ENCODE results near the gene MYOD1. TPM values are rescaled to one million over a fixed set of nuclear protein-coding genes. Genes with fewer than 3 reads are reported as not detected.

Gene MYOD1
- total and polyA plus RNA-seq, 4 donors = 0.12 TPM; not detected in 3

DNA sequence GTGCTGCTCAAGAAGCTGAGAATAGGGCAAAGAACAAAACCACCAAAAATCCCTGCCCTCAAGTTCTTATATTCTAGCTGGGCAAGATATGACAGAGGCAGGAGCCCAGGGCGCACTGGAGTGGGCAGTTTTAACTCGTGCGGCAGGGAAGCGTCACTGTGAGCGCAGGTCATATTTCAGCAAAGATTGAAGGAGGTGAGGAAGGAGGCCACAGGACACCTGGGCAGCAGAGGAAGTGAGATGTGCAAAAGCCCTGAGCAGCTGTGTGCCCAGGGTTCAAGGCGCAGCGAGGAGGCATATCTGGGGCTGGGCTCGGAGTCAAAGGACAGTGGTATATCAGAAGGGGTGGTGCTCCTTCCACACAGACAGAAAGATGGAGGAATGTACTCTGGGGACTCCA lies 28.7 kb downstream of the MYOD1 start:
- Histone ChIP-seq H3K9me3 (ENCODE audit: control insufficient read depth, insufficient read depth, low read length) (no peaks in the 10 kb centered on the region), H3K4me1 (ENCODE audit: control insufficient read depth, insufficient read depth, low read length) (peaks cover 31% of the 10 kb centered on the region), H3K4me3 (ENCODE audit: low read depth, low read length) (no peak overlapping the region), H3K27me3 (ENCODE audit: control insufficient read depth, insufficient read depth, low read length) (no peaks in the 10 kb centered on the region), H3K27ac (ENCODE audit: low read depth, low read length) (no peak overlapping the region), H3K36me3 (ENCODE audit: control insufficient read depth, insufficient read depth, low read length) (peaks cover 45% of the 10 kb centered on the region)
- 90% methylated on average over 8 of the region's 8 CpGs for WGBS (ENCODE audit: insufficient coverage)
- DNase-seq (ENCODE audit: low read depth in 4 of 6, low spot score in 6 of 6) = no peak

DNA sequence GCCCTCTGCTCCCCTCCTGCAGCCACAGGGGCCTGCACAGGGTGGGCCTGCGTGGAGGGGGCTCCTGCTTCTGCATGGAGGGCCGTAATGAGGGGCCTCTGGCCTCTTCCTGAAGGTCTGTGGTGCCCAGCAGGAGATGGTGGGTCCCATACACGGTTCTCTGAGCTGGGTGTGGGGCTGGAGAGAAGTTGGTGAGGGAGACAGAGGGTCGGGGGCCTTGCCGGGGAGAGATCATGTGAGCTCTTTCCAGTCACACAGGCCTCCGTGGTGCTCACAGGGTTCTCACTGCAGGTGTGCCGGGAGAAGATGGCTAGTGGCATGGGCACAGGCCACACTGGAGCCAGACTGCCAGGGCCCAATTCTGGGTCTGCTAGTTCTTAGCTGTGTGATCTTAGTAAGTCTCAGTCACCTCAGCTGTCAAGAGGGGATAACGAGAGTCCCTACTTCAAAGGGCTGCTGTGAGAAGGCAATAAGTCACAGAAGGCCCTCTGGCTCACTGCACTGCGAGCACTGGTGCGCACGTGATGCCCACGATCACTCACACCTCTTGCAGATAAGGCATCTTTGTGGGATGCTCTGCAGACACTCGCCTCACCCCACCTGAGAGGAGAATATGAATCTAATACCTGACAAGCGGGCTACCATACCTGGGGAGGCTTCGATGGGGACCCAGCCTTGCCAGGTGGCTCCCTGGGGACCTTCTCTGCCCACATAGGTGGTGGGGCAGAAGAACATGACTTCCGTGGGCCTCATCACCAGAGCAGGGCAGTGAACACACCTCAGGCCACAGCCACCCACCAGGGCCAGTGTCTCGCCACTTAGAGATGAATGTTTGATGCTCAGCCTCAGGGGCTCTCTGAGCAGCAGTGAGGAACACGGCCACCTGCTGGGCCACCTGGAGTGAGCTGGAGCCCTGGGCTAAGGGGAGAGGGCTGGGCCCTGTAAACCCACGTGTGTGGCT lies 29.7 kb downstream of the MYOD1 start:
- Histone ChIP-seq H3K4me1 (ENCODE audit: control insufficient read depth, insufficient read depth, low read length) (peaks cover 31% of the 10 kb centered on the region), H3K9me3 (ENCODE audit: control insufficient read depth, insufficient read depth, low read length) (no peaks in the 10 kb centered on the region), H3K4me3 (ENCODE audit: low read depth, low read length) (no peak overlapping the region), H3K36me3 (ENCODE audit: control insufficient read depth, insufficient read depth, low read length) (peaks cover 40% of the 10 kb centered on the region), H3K27ac (ENCODE audit: low read depth, low read length) (no peak overlapping the region), H3K27me3 (ENCODE audit: control insufficient read depth, insufficient read depth, low read length) (no peaks in the 10 kb centered on the region)
- WGBS (ENCODE audit: insufficient coverage) = 82% methylated on average over 18 of the region's 19 CpGs
- no peak for DNase-seq (ENCODE audit: low read depth in 4 of 6, low spot score in 6 of 6)

DNA sequence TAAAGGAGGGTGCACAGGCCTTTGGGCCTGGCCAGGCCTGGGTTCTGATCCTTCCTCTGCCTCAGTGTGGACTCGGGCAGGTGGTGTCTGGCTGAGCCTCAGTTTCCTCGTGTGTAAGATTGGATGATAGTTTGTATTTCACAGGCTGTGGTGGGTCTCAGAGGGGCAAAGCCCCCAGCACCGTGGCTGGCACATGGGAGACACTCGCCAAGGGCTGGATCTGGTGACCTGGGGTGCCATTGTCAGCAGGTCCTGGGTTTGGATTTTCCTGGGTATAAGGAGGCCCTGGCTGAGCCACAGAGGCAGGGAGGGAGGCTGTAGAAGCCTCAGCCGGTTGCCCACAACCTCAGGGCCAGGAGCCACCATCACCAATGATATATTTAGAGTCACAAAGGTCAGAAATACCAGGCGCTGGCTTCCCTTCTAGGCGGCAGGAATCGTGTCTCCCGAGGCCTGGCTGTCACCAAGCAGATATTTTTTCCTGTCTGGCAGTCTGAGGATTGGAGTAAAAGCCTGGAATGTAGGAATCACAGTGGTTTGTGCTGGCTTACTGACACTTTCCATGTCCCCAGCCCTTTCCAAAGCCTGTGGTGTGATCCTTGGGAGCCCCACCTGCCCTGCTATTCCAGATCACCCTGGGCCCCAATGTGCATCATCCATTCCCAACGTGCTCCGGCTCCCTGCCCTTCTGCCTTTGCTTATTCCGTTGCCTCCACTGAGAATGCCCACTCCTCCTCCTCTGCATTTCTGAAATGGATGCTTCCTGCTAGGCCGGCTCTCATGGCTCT lies 30.8 kb downstream of the MYOD1 start:
- 73% methylated on average over 8 of the region's 13 CpGs for WGBS (ENCODE audit: insufficient coverage)
- H3K9me3 ChIP-seq (ENCODE audit: control insufficient read depth, insufficient read depth, low read length) = no peaks in the 10 kb centered on the region
- H3K4me3 ChIP-seq (ENCODE audit: low read depth, low read length) = no peak overlapping the region
- peaks cover 31% of the 10 kb centered on the region for H3K36me3 ChIP-seq (ENCODE audit: control insufficient read depth, insufficient read depth, low read length)
- H3K27ac ChIP-seq (ENCODE audit: low read depth, low read length) = no peak overlapping the region
- peaks cover 25% of the 10 kb centered on the region for H3K4me1 ChIP-seq (ENCODE audit: control insufficient read depth, insufficient read depth, low read length)
- no peak for DNase-seq (ENCODE audit: low read depth in 4 of 6, low spot score in 6 of 6)
- H3K27me3 ChIP-seq (ENCODE audit: control insufficient read depth, insufficient read depth, low read length) = no peaks in the 10 kb centered on the region

DNA sequence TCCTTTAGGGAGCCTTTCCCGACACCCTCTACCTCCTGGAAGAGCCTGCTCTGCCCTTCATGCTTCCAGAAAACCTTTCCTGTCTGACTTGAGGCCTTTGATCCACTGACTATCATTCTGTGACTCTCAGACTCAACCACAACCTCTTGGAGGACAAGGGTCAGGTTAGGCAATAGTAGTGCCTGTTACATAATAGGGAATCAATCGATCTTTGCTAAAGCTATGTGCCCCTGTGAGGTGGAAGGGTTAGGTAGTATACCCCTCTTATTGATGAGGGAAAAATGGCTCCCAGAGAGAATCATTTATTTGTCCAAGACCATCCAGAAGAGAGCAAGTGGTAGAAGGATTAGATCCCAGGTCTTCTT lies 31.4 kb downstream of the MYOD1 start:
- Histone ChIP-seq H3K27ac (ENCODE audit: low read depth, low read length) (no peak overlapping the region), H3K36me3 (ENCODE audit: control insufficient read depth, insufficient read depth, low read length) (peaks cover 26% of the 10 kb centered on the region), H3K4me3 (ENCODE audit: low read depth, low read length) (no peak overlapping the region), H3K27me3 (ENCODE audit: control insufficient read depth, insufficient read depth, low read length) (no peaks in the 10 kb centered on the region), H3K4me1 (ENCODE audit: control insufficient read depth, insufficient read depth, low read length) (peaks cover 25% of the 10 kb centered on the region), H3K9me3 (ENCODE audit: control insufficient read depth, insufficient read depth, low read length) (no peaks in the 10 kb centered on the region)
- DNase-seq (ENCODE audit: low read depth in 4 of 6, low spot score in 6 of 6) = no peak
- 100% methylated on average over 1 of the region's 2 CpGs for WGBS (ENCODE audit: insufficient coverage)

DNA sequence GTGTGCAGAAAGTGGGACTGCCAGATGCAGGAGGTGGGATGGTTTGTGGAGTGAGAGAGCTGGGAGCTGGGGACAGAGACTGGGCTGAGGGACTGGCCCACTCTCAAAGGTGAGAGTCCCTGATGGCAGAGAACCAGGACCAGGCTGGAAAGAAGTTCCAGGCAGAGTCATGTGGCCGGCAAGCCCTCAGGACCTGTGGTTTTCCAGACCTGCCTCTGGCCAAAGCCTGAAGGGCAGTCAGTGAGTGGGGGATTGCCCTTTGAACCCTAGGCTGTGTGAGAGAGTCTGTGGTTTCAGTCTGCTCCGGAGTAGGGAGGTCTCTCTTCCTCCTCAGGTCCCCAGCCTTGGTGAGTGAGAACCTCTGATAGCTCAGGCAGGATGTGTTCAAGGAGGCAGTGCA lies 32.2 kb downstream of the MYOD1 start:
- no peak for DNase-seq (ENCODE audit: low read depth in 4 of 6, low spot score in 6 of 6)
- 83% methylated on average over 1 of the region's 2 CpGs for WGBS (ENCODE audit: insufficient coverage)
- peaks cover 26% of the 10 kb centered on the region for H3K36me3 ChIP-seq (ENCODE audit: control insufficient read depth, insufficient read depth, low read length)
- H3K27ac ChIP-seq (ENCODE audit: low read depth, low read length) = no peak overlapping the region
- H3K4me3 ChIP-seq (ENCODE audit: low read depth, low read length) = no peak overlapping the region
- H3K9me3 ChIP-seq (ENCODE audit: control insufficient read depth, insufficient read depth, low read length) = no peaks in the 10 kb centered on the region
- H3K4me1 ChIP-seq (ENCODE audit: control insufficient read depth, insufficient read depth, low read length) = peaks cover 25% of the 10 kb centered on the region
- no peaks in the 10 kb centered on the region for H3K27me3 ChIP-seq (ENCODE audit: control insufficient read depth, insufficient read depth, low read length)

DNA sequence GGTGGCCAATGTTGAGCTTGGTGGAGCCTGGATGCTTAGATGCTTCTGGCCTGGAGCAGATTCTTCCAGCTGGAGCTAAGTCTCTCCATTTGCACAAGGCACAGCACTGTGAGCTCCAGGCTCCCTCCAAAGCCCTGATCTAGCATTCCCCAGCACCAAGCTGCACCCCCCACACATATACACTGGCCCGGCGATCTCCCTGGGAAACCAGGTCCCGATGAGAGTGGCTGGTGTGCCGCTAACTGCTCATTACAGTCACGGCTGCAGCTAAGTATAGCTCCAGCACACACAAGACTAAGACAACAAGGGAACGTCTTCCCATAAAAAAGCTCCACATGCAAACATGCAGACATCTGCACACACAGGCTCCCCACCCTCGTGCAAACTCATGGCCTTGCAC lies 32.8 kb downstream of the MYOD1 start:
- peaks cover 25% of the 10 kb centered on the region for H3K4me1 ChIP-seq (ENCODE audit: control insufficient read depth, insufficient read depth, low read length)
- H3K36me3 ChIP-seq (ENCODE audit: control insufficient read depth, insufficient read depth, low read length) = peaks cover 24% of the 10 kb centered on the region
- no peaks in the 10 kb centered on the region for H3K9me3 ChIP-seq (ENCODE audit: control insufficient read depth, insufficient read depth, low read length)
- 35% methylated on average over 6 of the region's 7 CpGs for WGBS (ENCODE audit: insufficient coverage)
- H3K27me3 ChIP-seq (ENCODE audit: control insufficient read depth, insufficient read depth, low read length) = no peaks in the 10 kb centered on the region
- no peak overlapping the region for H3K27ac ChIP-seq (ENCODE audit: low read depth, low read length)
- DNase-seq (ENCODE audit: low read depth in 4 of 6, low spot score in 6 of 6) = no peak
- H3K4me3 ChIP-seq (ENCODE audit: low read depth, low read length) = no peak overlapping the region

DNA sequence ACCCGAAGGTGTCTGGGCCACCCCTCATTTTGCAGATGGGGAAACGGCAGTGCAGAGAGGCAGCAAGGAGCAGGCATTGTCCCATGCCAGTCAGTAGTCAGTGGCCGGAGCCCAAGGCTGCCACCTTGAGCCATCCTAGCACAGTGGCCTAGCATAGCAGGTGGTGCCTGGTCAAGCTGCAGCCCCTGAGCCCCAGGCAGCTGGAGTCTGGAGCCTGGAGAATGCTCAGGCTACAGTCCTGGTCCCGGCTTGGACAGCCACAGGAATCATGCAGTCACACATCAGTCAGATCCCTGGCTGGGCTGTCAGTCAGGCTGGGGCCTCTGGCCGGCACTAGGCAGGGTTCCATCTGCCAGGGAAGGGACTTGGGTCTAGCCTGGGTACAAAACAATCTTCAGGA lies 33.8 kb downstream of the MYOD1 start:
- peaks cover 25% of the 10 kb centered on the region for H3K4me1 ChIP-seq (ENCODE audit: control insufficient read depth, insufficient read depth, low read length)
- no peak overlapping the region for H3K4me3 ChIP-seq (ENCODE audit: low read depth, low read length)
- peaks cover 15% of the 10 kb centered on the region for H3K36me3 ChIP-seq (ENCODE audit: control insufficient read depth, insufficient read depth, low read length)
- DNase-seq (ENCODE audit: low read depth in 4 of 6, low spot score in 6 of 6) = no peak
- no peaks in the 10 kb centered on the region for H3K27me3 ChIP-seq (ENCODE audit: control insufficient read depth, insufficient read depth, low read length)
- no peaks in the 10 kb centered on the region for H3K9me3 ChIP-seq (ENCODE audit: control insufficient read depth, insufficient read depth, low read length)
- no peak overlapping the region for H3K27ac ChIP-seq (ENCODE audit: low read depth, low read length)
- WGBS (ENCODE audit: insufficient coverage) = 75% methylated on average over 5 of the region's 5 CpGs

DNA sequence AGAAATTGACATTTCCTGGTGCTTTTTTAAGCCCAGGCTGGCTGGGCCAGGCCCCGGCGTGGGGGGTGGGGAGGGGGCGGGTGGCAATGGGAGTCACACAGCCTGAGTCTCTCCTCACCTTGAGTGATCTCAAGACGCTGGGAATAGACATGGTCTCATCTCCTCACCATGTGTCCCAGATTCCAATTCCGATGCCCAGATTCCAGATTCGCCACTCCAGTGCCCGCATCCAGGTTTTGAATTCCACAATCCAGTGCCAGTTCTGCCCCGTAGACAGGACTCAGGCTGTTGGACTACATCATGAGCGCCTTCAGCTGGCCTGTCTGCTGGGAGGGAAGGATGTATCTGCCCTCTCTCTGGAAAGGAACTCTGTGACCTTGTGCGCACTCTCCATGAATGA lies 34.3 kb downstream of the MYOD1 start:
- WGBS (ENCODE audit: insufficient coverage) = 89% methylated on average over 7 of the region's 10 CpGs
- Histone ChIP-seq H3K4me3 (ENCODE audit: low read depth, low read length) (no peak overlapping the region), H3K4me1 (ENCODE audit: control insufficient read depth, insufficient read depth, low read length) (peaks cover 25% of the 10 kb centered on the region), H3K9me3 (ENCODE audit: control insufficient read depth, insufficient read depth, low read length) (no peaks in the 10 kb centered on the region), H3K36me3 (ENCODE audit: control insufficient read depth, insufficient read depth, low read length) (peaks cover 12% of the 10 kb centered on the region), H3K27ac (ENCODE audit: low read depth, low read length) (no peak overlapping the region), H3K27me3 (ENCODE audit: control insufficient read depth, insufficient read depth, low read length) (no peaks in the 10 kb centered on the region)
- DNase-seq (ENCODE audit: low read depth in 4 of 6, low spot score in 6 of 6) = no peak

DNA sequence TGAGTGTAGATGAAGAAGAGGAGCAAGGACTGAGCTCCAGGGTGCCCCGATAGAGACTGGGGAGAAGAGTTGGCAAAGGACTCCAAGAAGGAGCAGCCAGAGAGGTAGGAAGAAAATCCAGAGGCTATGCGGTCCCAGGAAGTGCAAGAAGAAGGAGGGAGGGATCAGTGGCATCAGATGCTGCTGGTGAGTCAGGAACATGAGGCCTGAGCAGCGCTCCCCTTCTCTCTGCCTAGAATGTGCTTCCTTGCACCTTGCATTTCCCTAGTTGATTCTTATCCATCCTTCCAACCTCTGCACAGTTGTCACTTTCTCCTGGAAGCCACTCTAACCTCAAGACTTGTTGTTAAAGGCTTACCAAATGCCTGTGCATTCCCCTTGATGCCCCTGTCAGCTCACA lies 36.5 kb downstream of the MYOD1 start:
- DNase-seq (ENCODE audit: low read depth in 4 of 6, low spot score in 6 of 6) = no peak
- H3K27me3 ChIP-seq (ENCODE audit: control insufficient read depth, insufficient read depth, low read length) = no peaks in the 10 kb centered on the region
- H3K9me3 ChIP-seq (ENCODE audit: control insufficient read depth, insufficient read depth, low read length) = peaks cover 5% of the 10 kb centered on the region
- no peak overlapping the region for H3K4me3 ChIP-seq (ENCODE audit: low read depth, low read length)
- H3K36me3 ChIP-seq (ENCODE audit: control insufficient read depth, insufficient read depth, low read length) = peaks cover 3% of the 10 kb centered on the region
- WGBS (ENCODE audit: insufficient coverage) = 88% methylated on average over 2 of the region's 3 CpGs
- no peak overlapping the region for H3K27ac ChIP-seq (ENCODE audit: low read depth, low read length)
- peaks cover 10% of the 10 kb centered on the region for H3K4me1 ChIP-seq (ENCODE audit: control insufficient read depth, insufficient read depth, low read length)
